ENCODE results near the gene RNF133. TPM values are rescaled to one million over a fixed set of nuclear protein-coding genes. Genes with fewer than 3 reads are reported as not detected.

RNF133 gene
- total and polyA plus RNA-seq, 4 donors, result 0.05 to 9.1 (median 1.2) TPM

GRCh38 chr7:122688400-122688998 is 10.4 kb downstream of the RNF133 start:
- Histone ChIP-seq H3K4me1 (ENCODE audit: control insufficient read depth in 5 of 5, insufficient read depth in 5 of 5, low read length in 5 of 5) (peaks cover 3 to 5% (median 4%) of the 10 kb centered on the region in 5 donors), H3K36me3 (ENCODE audit: control insufficient read depth in 4 of 4, insufficient read depth in 4 of 4, low read length in 4 of 4) (no peaks in the 10 kb centered on the region), H3K27me3 (ENCODE audit: control insufficient read depth in 3 of 3, insufficient read depth in 3 of 3, low read length in 2 of 3) (no peaks in the 10 kb centered on the region), H3K27ac (ENCODE audit: low read depth in 1 of 2, low read length in 1 of 2) (no peak overlapping the region), H3K9ac (ENCODE audit: insufficient read depth in 1 of 2, low read length in 2 of 2) (no peak overlapping the region), H3K9me3 (ENCODE audit: control insufficient read depth in 4 of 4, insufficient read depth in 3 of 4, low read length in 3 of 4) (no peaks in the 10 kb centered on the region), H3K4me3 (no peak overlapping the region)
- ATAC-seq (ENCODE audit: insufficient read depth, low FRiP score), result no peak
- TF ChIP-seq CTCF (IDR thresholded peaks at IDR 0.05; ENCODE audit: control extremely low read depth, extremely low read depth), result no peak
- DNase-seq, result no peak
- WGBS, 2 donors, result 72 to 73% methylated on average over 6 of the region's 6 CpGs

- H3K9ac ChIP-seq (ENCODE audit: insufficient read depth in 1 of 2, low read length in 2 of 2), result no peak overlapping the region
- ATAC-seq (ENCODE audit: insufficient read depth, low FRiP score), result no peak
- WGBS, 2 donors, result 63 to 76% methylated on average over 10 of the region's 10 CpGs
- no peak overlapping the region for H3K27ac ChIP-seq (ENCODE audit: low read depth in 1 of 2, low read length in 1 of 2)
- no peaks in the 10 kb centered on the region for H3K9me3 ChIP-seq (ENCODE audit: control insufficient read depth in 4 of 4, insufficient read depth in 3 of 4, low read length in 3 of 4)
- H3K4me3 ChIP-seq, result no peak overlapping the region
- no peaks in the 10 kb centered on the region for H3K27me3 ChIP-seq (ENCODE audit: control insufficient read depth in 3 of 3, insufficient read depth in 3 of 3, low read length in 2 of 3)
- peaks cover 3 to 20% (median 4%) of the 10 kb centered on the region in 5 donors for H3K4me1 ChIP-seq (ENCODE audit: control insufficient read depth in 5 of 5, insufficient read depth in 5 of 5, low read length in 5 of 5)
- TF ChIP-seq CTCF (IDR thresholded peaks at IDR 0.05; ENCODE audit: control extremely low read depth, extremely low read depth), result no peak
- no peaks in the 10 kb centered on the region for H3K36me3 ChIP-seq (ENCODE audit: control insufficient read depth in 4 of 4, insufficient read depth in 4 of 4, low read length in 4 of 4)
- no peak for DNase-seq
Measured at GRCh38 chr7:122686360-122686878, 12.5 kb downstream of the RNF133 start.

- no peak for TF ChIP-seq CTCF (IDR thresholded peaks at IDR 0.05; ENCODE audit: control extremely low read depth, extremely low read depth)
- Histone ChIP-seq H3K4me3 (no peak overlapping the region), H3K36me3 (ENCODE audit: control insufficient read depth in 4 of 4, insufficient read depth in 4 of 4, low read length in 4 of 4) (no peaks in the 10 kb centered on the region), H3K27me3 (ENCODE audit: control insufficient read depth in 3 of 3, insufficient read depth in 3 of 3, low read length in 2 of 3) (no peaks in the 10 kb centered on the region), H3K9ac (ENCODE audit: insufficient read depth in 1 of 2, low read length in 2 of 2) (no peak overlapping the region), H3K4me1 (ENCODE audit: control insufficient read depth in 5 of 5, insufficient read depth in 5 of 5, low read length in 5 of 5) (peaks cover 3 to 20% (median 4%) of the 10 kb centered on the region in 5 donors), H3K27ac (ENCODE audit: low read depth in 1 of 2, low read length in 1 of 2) (no peak overlapping the region), H3K9me3 (ENCODE audit: control insufficient read depth in 4 of 4, insufficient read depth in 3 of 4, low read length in 3 of 4) (no peaks in the 10 kb centered on the region)
- ATAC-seq (ENCODE audit: insufficient read depth, low FRiP score), result no peak
- WGBS, 2 donors, result 67 to 76% methylated on average over 2 of the region's 2 CpGs
- no peak for DNase-seq
Measured at GRCh38 chr7:122684504-122684903, 14.4 kb downstream of the RNF133 start.

Data from lung (tissue), 12 donors.